GM19240 (cell line): ENCODE measurements around the gene IKZF3.
"Not testable (repeated sequence)": the region's sequence is repeated elsewhere in the genome, so short reads cannot be mapped to it uniquely, and the experiment has no call there.

ENCODE experiments used
- DNase-seq: peaks from one replicate; pipeline ENCODE4 v3.0.0; 2011; ENCODE audit warnings: low spot score; ENCODE audit not compliant: insufficient read length

IKZF3 gene

DNA sequence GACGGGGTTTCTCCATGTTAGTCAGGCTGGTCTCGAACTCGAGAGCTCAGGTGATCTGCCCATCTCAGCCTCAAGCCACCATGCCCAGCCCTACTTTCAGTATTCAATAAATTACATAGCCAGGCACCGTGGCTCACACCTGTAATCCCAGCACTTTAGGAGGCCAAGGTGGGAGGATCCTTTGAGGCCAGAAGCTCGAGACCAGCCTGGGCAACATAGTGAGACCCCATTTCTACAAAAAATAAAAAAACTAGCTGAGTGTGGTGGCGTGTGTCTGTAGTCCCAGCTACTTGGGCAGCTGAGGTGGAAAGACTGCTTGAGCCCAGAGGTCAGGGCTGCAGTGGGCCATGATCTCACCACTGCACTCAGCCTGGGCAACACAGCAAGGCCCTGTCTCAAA lies 142.0 kb downstream of the IKZF3 start:
- DNase-seq: no peak

DNA sequence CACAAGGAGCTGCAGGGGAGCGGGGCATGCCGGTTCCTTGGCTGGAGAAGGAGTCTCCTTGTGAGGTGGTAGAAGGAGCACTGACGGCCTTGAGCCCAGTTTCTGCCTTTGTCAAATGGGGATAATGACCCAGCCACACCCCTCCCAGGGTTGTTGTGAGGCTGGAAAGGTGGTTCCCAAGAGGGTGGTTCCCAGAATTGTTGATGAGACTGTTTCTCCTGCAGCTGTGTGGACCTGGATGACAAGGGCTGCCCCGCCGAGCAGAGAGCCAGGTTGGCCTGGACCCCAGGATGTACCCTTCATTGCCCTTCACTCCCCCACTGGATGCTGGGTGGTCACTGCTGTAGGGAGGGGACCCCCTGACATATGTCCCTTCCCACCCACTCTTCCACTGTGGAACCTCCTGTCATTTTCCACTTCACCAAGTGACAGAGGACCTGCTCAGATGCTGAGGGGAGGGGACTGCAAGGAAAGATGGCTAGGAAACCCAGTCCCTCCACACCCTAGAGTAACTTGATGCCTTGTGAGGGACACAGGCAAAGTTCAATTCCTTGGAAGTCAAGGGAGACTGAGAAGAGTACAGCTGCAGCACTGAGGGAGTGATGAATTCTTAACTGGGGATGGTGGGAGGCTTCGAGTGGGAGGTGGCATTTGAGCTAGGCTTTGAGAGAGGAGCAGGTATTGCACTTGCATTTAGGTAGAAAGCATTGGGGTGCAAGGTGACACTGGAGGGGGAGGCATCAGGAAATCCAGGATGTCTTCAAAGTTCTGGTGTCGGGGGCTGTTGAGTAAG lies 144.4 kb downstream of the IKZF3 start:
- no peak for DNase-seq

DNA sequence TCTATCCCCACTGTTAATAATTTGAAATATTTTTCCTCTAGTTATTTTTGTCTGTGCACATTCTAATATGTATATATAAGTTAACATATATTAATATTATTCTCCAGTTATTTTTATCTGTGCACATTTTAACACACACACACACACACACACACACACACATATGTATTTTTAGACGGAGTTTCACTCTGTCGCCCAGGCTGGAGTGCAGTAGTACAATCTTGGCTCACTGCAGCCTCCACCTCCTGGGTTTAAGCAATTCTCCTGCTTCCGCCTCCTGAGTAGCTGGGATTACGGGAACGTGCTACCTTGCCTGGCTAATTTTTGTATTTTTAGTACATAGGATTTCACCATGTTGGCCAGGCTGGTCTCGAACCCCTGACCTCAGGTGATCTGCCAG lies 146.5 kb downstream of the IKZF3 start:
- DNase-seq: no peak

DNA sequence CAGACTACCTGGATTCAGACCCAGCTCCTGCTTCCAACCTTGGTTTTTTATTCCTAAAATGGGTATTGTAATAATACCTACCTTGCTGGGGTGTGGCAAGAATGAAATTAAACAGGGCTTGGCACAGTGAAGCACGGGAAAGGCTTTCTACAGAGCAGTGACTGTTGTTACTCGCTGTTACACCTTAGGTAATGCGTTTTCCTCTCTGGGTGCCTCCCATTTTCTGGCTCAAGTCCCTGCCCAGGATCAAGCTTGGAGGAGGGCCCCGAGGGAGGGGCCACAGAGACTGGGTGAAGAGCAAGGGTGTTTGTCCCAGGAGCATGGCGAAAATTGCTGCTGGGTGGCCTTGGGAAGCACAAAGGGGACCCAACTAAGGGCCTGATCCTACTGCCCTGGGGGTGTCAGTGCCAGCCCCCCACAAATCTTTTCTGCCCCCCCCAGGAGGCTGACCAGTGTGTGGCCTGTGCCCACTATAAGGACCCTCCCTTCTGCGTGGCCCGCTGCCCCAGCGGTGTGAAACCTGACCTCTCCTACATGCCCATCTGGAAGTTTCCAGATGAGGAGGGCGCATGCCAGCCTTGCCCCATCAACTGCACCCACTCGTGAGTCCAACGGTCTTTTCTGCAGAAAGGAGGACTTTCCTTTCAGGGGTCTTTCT lies 147.1 kb downstream of the IKZF3 start:
- DNase-seq: no peak

DNA sequence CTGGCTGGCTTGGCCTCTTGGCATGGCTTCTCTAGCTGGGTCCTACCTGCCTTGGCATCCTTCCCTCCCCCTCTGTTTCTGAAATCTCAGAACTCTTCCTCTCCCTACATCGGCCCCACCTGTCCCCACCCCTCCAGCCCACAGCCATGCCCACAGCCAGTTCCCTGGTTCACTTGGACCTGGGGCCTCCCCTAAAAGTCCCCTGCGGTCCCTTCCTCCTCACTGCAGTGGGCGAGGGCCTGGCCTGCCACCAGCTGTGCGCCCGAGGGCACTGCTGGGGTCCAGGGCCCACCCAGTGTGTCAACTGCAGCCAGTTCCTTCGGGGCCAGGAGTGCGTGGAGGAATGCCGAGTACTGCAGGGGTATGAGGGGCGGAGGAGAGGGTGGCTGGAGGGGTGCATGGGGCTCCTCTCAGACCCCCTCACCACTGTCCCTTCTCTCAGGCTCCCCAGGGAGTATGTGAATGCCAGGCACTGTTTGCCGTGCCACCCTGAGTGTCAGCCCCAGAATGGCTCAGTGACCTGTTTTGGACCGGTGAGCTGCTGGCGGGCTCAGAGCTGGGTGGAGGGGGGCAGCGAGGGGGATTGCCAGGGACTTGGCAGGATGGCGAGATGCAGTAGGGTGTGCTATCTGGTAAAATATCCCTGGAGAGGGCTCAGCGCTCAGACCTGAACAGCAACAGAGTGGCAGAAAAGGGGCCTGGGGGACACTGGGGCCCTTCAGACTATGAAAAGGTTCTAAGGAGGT lies 147.9 kb downstream of the IKZF3 start:
- DNase-seq: no peak

DNA sequence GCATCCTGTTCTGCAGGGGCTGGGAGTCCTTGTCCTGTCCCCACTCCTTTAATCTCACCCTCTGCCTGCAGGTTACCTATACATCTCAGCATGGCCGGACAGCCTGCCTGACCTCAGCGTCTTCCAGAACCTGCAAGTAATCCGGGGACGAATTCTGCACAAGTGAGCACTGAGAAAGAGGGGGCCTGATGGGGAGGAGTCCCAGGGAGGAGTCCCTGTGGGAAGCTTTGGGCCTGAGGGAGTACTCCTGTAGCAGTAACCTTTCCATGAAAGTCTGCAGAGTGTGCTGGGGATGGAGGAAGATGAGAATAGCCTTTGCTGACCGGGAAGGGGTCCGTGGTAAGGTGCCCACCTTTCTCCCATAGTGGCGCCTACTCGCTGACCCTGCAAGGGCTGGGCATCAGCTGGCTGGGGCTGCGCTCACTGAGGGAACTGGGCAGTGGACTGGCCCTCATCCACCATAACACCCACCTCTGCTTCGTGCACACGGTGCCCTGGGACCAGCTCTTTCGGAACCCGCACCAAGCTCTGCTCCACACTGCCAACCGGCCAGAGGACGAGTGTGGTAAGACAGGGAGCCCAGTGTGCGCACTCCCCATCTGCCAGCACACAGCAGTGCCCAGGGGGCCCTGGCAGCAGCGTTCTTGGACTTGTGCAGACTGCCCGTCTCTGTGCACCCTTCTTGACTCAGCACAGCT lies 148.6 kb downstream of the IKZF3 start:
- DNase-seq: no peak

DNA sequence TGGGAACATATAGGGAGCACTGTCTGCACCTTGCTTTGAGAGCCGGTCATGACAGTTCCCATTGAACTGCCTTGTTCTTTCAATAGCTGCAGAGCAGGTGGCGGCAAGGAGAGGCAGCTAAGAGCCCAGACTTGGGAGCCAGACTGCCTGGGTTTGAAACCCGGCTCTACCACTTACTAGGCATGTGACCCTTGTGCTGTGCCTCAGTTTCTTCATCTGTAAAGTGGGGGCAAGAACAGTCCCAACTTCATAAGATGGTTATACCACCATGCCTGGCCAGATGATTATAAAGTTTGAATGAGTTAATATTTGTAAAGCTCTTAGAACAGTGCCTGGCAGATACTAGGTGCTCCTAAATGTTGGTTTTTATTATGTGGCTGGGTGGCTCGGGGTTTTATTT lies 149.9 kb downstream of the IKZF3 start:
- DNase-seq: no peak

DNA sequence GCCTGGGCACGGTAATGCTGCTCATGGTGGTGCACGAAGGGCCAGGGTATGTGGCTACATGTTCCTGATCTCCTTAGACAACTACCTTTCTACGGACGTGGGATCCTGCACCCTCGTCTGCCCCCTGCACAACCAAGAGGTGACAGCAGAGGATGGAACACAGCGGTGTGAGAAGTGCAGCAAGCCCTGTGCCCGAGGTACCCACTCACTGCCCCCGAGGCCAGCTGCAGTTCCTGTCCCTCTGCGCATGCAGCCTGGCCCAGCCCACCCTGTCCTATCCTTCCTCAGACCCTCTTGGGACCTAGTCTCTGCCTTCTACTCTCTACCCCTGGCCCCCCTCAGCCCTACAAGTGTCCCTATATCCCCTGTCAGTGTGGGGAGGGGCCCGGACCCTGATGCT lies 152.3 kb downstream of the IKZF3 start:
- no peak for DNase-seq

DNA sequence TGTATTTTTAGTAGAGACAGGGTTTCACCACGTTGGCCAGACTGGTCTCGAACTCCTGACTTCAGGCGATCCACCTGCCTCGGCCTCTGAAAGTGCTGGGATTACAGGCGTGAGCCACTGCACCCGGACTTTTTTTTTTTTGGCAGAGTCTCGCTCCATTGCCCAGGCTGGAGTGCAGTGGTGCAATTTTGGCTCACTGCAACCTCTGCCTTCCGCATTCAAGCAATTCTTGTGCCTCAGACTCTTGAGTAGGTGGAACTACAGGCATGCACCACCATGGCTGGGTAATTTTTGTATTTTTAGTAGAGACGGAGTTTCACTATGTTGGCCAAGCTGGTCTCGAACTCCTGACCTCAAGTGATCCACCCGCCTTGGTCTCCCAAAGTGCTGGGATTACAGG lies 153.0 kb downstream of the IKZF3 start:
- DNase-seq: not testable (repeated sequence)

DNA sequence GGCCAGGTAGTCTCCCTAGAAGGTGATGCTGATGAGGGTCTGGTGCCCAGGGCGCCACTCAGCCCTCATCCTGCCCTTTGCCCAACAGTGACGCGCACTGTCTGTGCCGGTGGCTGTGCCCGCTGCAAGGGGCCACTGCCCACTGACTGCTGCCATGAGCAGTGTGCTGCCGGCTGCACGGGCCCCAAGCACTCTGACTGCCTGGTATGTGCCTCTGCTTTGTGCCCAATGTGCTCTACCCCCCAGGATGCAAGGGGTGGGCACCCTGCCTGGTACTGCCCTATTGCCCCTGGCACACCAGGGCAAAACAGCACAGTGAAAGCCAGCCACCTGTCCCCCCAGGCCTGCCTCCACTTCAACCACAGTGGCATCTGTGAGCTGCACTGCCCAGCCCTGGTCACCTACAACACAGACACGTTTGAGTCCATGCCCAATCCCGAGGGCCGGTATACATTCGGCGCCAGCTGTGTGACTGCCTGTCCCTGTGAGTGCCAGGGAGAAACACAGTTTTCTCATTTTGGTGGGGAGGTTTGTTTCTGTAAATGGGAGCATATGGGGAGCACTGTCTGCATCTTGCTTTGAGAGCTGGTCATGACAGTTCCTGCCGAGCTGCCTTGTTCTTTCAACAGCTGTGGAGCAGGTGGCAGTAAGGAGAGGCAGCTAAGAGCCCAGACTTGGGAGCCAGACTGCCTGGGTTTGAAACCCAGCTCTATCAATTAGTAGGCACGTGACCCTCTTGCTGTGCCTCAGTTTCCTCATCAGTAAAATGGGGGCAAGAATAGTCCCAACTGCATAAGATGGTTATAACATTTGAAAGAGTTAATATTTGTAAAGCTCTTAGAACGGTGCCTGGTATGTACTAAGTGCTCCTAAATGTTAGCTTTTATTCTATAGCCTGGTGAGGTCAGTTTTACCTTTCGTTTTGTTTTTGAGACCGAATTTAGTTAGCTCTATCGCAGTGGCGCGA lies 153.8 kb downstream of the IKZF3 start:
- DNase-seq: no peak

DNA sequence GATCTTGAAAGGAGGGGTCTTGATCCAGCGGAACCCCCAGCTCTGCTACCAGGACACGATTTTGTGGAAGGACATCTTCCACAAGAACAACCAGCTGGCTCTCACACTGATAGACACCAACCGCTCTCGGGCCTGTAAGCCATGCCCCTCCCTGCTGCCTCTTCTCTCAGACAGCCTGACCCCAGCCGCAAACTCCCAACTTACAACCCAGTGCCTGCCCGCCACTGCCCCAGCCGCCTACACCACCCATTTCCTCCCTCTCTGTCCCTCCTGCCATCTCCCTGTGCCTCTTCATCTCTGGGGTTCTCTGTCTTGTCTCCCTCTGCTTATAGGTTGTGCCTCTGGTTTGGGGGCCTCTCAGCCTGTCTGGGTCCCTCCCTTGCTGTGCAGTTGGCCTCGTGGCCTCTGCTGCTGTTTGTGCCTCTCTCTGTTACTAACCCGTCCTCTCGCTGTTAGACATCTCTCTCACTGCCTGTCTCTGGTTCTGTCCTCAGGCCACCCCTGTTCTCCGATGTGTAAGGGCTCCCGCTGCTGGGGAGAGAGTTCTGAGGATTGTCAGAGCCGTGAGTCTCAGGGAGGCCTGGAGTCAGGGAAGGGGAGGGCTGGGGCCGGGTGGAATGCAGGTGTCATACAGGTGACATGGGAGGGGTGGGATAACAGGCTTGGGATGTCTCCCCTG lies 154.7 kb downstream of the IKZF3 start:
- DNase-seq: no peak
